Hepatocyte (in vitro differentiated cells): ENCODE results near the gene PICK1.

ENCODE experiments used
- CTCF ChIP-seq: fragments of 200-600 bp; sonication (generic); IDR thresholded peaks from 2 replicates; pipeline ENCODE4 v1.5.1; 2016; ENCODE audit warnings: antibody characterized with exemption, mild to moderate bottlenecking; ENCODE audit not compliant: poor library complexity
- EZH2 ChIP-seq: fragments of 200-600 bp; sonication (generic); IDR thresholded peaks from 2 replicates; pipeline ENCODE4 v1.6.1; 2016; ENCODE audit warnings: antibody characterized with exemption, mild to moderate bottlenecking, borderline replicate concordance
- EZH2phosphoT487 ChIP-seq: fragments of 200-600 bp; sonication (generic); IDR thresholded peaks from one replicate; pipeline ENCODE4 v1.6.1; 2018; ENCODE audit warnings: antibody characterized with exemption, mild to moderate bottlenecking, low read depth, moderate library complexity; ENCODE audit not compliant: unreplicated experiment, severe bottlenecking

DNA sequence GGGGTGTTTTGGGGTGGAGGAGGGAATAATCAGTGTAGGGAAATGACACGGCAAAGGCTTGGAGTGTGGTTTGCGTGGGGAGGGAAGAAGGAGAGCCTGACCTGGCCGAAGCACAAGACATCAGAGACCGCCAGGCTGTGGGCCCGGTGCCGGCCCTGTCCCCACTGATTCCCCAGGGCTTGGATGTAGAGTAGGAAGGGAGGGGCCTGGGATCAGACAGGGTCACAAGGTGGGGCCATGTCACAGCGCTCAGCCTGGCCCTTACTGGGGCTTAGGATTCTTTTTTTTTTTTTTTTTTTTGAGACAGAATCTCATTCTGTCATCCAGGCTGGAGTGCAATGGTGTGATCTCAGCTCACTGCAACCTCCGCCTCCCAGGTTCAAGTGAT, 9.8 kb downstream of the PICK1 start:
- TF ChIP-seq CTCF, result no peak
- no peak for TF ChIP-seq EZH2
- TF ChIP-seq EZH2phosphoT487, result no peak
